Panc1 (cell line): ENCODE results near the gene SHOC2. TPM values are rescaled to one million over a fixed set of nuclear protein-coding genes. Genes with fewer than 3 reads are reported as not detected.

Source experiments
- ATAC-seq: fragments of 200-7000 bp; cut with Tn5 transposase; 2 replicates; pipeline ENCODE4 v1.9.1; 2020; ENCODE audit warnings: mild to moderate bottlenecking, moderate library complexity
- BruUV-seq: library from RNA; stranded (reverse); fragments of 400-500 nt; replicated peaks from 2 replicates; lab custom pipeline; 2021; lab: Mats Ljungman, UMichigan
- CTCF ChIA-PET: fragments of 300-600 bp; sonication (Branson Sonifier 250); formaldehyde crosslinking; loops from one replicate; lab custom pipeline; 2022; ENCODE audit warnings: antibody characterized with exemption; lab: Charles Lee
- POLR2A ChIA-PET: fragments of 300-600 bp; sonication (Branson Sonifier 250); formaldehyde crosslinking; loops from one replicate; lab custom pipeline; 2022; ENCODE audit warnings: antibody characterized with exemption; lab: Charles Lee
- DNase-seq: peaks from one replicate; pipeline ENCODE4 v3.0.0-alpha.2; 2010; ENCODE audit warnings: low read depth, low spot score
- H3K27ac ChIP-seq: 2 replicates; pipeline ENCODE4 v1.5.1; 2011; ENCODE audit warnings: mild to moderate bottlenecking, low read length, inconsistent platforms
- H3K27me3 ChIP-seq: fragments of 200-500 bp; sonication (Bioruptor generic); 2 replicates; pipeline ENCODE4 v1.6.0; 2014; ENCODE audit warnings: low read length, inconsistent platforms; ENCODE audit not compliant: control insufficient read depth, insufficient read depth
- H3K36me3 ChIP-seq: fragments of 200-500 bp; sonication (Bioruptor generic); 2 replicates; pipeline ENCODE4 v1.5.1; 2014; ENCODE audit warnings: inconsistent platforms, mild to moderate bottlenecking, low read length, moderate library complexity; ENCODE audit not compliant: control insufficient read depth, insufficient read depth
- H3K4me1 ChIP-seq: 2 replicates; pipeline ENCODE4 v1.5.1; 2011; ENCODE audit warnings: inconsistent platforms, mild to moderate bottlenecking, low read length, moderate library complexity; ENCODE audit not compliant: control insufficient read depth, insufficient read depth
- H3K4me3 ChIP-seq, 2 experiments: 2 replicates each; pipeline ENCODE4 v1.5.1; 2011 to 2012; ENCODE audit warnings: low read depth in 2 of 2, low read length in 2 of 2, mild to moderate bottlenecking in 2 of 2, inconsistent platforms in 1 of 2, moderate library complexity in 1 of 2
- H3K9me3 ChIP-seq: fragments of 200-500 bp; sonication (Bioruptor generic); 2 replicates; pipeline ENCODE4 v1.5.1; 2014; ENCODE audit warnings: low read depth, mild to moderate bottlenecking, inconsistent platforms, low read length, moderate library complexity; ENCODE audit not compliant: control insufficient read depth, insufficient read depth
- POLR2AphosphoS5 ChIP-seq: IDR thresholded peaks from 2 replicates; pipeline ENCODE4 v1.6.1; 2012; ENCODE audit warnings: mild to moderate bottlenecking, low read depth, low read length, moderate library complexity
- SIN3A ChIP-seq: IDR thresholded peaks from 2 replicates; pipeline ENCODE4 v1.6.1; 2012; ENCODE audit warnings: low read depth, mild to moderate bottlenecking, low read length, moderate library complexity, borderline replicate concordance; ENCODE audit not compliant: insufficient read depth
- TCF7L2 ChIP-seq: IDR thresholded peaks from 2 replicates; pipeline ENCODE4 v1.6.1; 2011; ENCODE audit warnings: mild to moderate bottlenecking, low read depth, low read length, inconsistent platforms
- in situ Hi-C: cut with HindIII; loops from 2 replicates; pipeline ENCODE4 v1.10.0; 2016; ENCODE audit warnings: low sequenced_read_pairs, low pct_unique_long_range_greater_than_20kb
- intact Hi-C: fragments of 100-400 bp; cut with micrococcal nuclease; formaldehyde crosslinking; loops from one replicate; pipeline ENCODE4 v1.10.0; 2022; ENCODE audit not compliant: unreplicated experiment
- total RNA-seq: library from RNA; stranded (reverse); gene quantifications from one replicate; pipeline ENCODE4 v1.2.1, GENCODE V29; 2021; ENCODE audit not compliant: unreplicated experiment
- TF ChIP-seq, protein P1 (sequence below): fragments of 450-650 bp; IDR thresholded peaks from 2 replicates; pipeline ENCODE4 v1.5.1; 2017; ENCODE audit warnings: mild to moderate bottlenecking
- TF ChIP-seq, protein P2 (sequence below), 2 experiments: IDR thresholded peaks; 2 replicates each; pipeline ENCODE4 v1.6.1; 2011 to 2012; ENCODE audit warnings: low read depth in 2 of 2, control low read depth in 1 of 2, low read length in 1 of 2, mild to moderate bottlenecking in 1 of 2, moderate library complexity in 1 of 2; ENCODE audit not compliant: insufficient read depth in 1 of 2

Gene SHOC2
- total RNA-seq, 1 experiment from 2014 or later = 56.6 TPM

DNA sequence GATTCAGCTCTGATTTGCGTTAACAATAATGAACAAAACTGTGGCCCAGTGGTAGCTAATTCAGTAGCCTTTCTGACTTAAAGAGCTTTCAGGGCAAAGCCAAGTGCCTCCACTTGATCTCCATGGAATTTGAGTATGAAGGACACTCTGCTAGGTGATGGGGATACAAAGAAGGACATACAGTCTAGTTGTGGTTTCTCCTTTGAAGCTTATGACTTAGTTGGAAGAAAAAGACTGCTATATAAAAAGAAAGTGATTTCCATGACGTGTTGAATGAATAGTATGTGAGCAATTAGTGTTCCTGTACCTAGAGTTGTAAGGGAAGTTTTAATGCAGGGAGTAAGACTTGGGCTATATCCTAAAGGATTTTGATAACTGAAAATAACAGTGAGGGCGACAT is 39.4 kb upstream of the SHOC2 start:
- no peak for ATAC-seq
- Histone ChIP-seq H3K27ac (no peak overlapping the region), H3K9me3 (no peaks in the 10 kb centered on the region), H3K4me1 (peaks cover 5% of the 10 kb centered on the region; the same call in 1 of the 2 replicates), H3K27me3 (no peaks in the 10 kb centered on the region), H3K36me3 (0 out of 2 replicates have a peak, but pooled peaks cover 3% of the 10 kb centered on the region), H3K4me3 (no peak overlapping the region)
- CTCF ChIA-PET = no interaction called here
- in situ Hi-C loops = no loop called here
- DNase-seq = no peak
- POLR2A ChIA-PET = no interaction called here
- BruUV-seq = no TSS peak
- intact Hi-C loops = no loop called here
- TF ChIP-seq, protein P1, sequence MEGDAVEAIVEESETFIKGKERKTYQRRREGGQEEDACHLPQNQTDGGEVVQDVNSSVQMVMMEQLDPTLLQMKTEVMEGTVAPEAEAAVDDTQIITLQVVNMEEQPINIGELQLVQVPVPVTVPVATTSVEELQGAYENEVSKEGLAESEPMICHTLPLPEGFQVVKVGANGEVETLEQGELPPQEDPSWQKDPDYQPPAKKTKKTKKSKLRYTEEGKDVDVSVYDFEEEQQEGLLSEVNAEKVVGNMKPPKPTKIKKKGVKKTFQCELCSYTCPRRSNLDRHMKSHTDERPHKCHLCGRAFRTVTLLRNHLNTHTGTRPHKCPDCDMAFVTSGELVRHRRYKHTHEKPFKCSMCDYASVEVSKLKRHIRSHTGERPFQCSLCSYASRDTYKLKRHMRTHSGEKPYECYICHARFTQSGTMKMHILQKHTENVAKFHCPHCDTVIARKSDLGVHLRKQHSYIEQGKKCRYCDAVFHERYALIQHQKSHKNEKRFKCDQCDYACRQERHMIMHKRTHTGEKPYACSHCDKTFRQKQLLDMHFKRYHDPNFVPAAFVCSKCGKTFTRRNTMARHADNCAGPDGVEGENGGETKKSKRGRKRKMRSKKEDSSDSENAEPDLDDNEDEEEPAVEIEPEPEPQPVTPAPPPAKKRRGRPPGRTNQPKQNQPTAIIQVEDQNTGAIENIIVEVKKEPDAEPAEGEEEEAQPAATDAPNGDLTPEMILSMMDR = no peak
- TF ChIP-seq, protein P2, sequence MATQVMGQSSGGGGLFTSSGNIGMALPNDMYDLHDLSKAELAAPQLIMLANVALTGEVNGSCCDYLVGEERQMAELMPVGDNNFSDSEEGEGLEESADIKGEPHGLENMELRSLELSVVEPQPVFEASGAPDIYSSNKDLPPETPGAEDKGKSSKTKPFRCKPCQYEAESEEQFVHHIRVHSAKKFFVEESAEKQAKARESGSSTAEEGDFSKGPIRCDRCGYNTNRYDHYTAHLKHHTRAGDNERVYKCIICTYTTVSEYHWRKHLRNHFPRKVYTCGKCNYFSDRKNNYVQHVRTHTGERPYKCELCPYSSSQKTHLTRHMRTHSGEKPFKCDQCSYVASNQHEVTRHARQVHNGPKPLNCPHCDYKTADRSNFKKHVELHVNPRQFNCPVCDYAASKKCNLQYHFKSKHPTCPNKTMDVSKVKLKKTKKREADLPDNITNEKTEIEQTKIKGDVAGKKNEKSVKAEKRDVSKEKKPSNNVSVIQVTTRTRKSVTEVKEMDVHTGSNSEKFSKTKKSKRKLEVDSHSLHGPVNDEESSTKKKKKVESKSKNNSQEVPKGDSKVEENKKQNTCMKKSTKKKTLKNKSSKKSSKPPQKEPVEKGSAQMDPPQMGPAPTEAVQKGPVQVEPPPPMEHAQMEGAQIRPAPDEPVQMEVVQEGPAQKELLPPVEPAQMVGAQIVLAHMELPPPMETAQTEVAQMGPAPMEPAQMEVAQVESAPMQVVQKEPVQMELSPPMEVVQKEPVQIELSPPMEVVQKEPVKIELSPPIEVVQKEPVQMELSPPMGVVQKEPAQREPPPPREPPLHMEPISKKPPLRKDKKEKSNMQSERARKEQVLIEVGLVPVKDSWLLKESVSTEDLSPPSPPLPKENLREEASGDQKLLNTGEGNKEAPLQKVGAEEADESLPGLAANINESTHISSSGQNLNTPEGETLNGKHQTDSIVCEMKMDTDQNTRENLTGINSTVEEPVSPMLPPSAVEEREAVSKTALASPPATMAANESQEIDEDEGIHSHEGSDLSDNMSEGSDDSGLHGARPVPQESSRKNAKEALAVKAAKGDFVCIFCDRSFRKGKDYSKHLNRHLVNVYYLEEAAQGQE (IDR thresholded peaks at IDR 0.05; ENCODE audit: insufficient read depth in 1 of 2, low read depth in 2 of 2, low read length in 1 of 2) = no peak
- TF ChIP-seq TCF7L2 (no peak), POLR2AphosphoS5 (no peak), SIN3A (no peak)

DNA sequence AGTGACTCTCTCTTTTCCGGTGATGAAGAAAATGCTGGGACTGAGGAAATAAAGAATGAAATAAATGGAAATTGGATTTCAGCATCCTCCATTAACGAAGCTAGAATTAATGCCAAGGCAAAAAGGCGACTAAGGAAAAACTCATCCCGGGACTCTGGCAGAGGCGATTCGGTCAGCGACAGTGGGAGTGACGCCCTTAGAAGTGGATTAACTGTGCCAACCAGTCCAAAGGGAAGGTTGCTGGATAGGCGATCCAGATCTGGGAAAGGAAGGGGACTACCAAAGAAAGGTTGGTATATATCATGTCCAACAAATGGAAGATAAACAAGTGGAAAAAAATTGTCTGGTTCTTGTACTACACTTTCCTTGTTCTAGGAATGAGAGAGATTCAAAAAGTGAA is 38.2 kb upstream of the SHOC2 start:
- in situ Hi-C loops = no loop called here
- intact Hi-C loops = no loop called here
- TF ChIP-seq SIN3A (no peak), POLR2AphosphoS5 (no peak), TCF7L2 (no peak)
- TF ChIP-seq, protein P2 (IDR thresholded peaks at IDR 0.05; ENCODE audit: insufficient read depth in 1 of 2, low read depth in 2 of 2, low read length in 1 of 2) = no peak
- TF ChIP-seq, protein P1 = no peak
- ATAC-seq (no peak), DNase-seq (no peak)
- CTCF ChIA-PET = no interaction called here
- Histone ChIP-seq H3K27me3 (no peaks in the 10 kb centered on the region), H3K36me3 (0 out of 2 replicates have a peak, but pooled peaks cover 3% of the 10 kb centered on the region), H3K9me3 (no peaks in the 10 kb centered on the region), H3K4me3 (no peak overlapping the region), H3K4me1 (peaks cover 11% of the 10 kb centered on the region; the same call in 1 of the 2 replicates), H3K27ac (no peak overlapping the region; the same call in 1 of the 2 replicates)
- POLR2A ChIA-PET = no interaction called here
- BruUV-seq = no TSS peak
